Heart left ventricle (tissue), 16 donors: ENCODE results near the gene ACAP2. TPM values are rescaled to one million over a fixed set of nuclear protein-coding genes. Genes with fewer than 3 reads are reported as not detected.

Experiments used
- ATAC-seq, 4 donors: fragments of 200-7000 bp; cut with Tn5 transposase; one replicate each; pipeline ENCODE4 v1.9.1; 2020 to 2022; ENCODE audit warnings: moderate library complexity in 4 of 4, mild to moderate bottlenecking in 3 of 4, moderate number of reproducible peaks in 1 of 4
- DNase-seq, 5 donors: peaks; one replicate each; pipeline ENCODE4 v3.0.0-alpha.2; 2020
- H3K27ac ChIP-seq, 12 donors: fragments of 200-600 bp; sonication (generic) in 4 of 12; one replicate each; pipeline versions ENCODE4 v1.5.0 to v1.8.0; 2016 to 2022; ENCODE audit warnings: mild to moderate bottlenecking in 2 of 12
- H3K27me3 ChIP-seq, 9 donors: fragments of 200-600 bp; sonication (generic) in 2 of 9; one replicate each; pipeline versions ENCODE4 v1.5.1 to v1.8.0; 2016 to 2022; ENCODE audit warnings: mild to moderate bottlenecking in 3 of 9
- H3K36me3 ChIP-seq, 9 donors: fragments of 200-600 bp; sonication (generic) in 2 of 9; one replicate each; pipeline versions ENCODE4 v1.5.0 to v1.8.0; 2018 to 2022; ENCODE audit warnings: mild to moderate bottlenecking in 2 of 9
- H3K4me1 ChIP-seq, 12 donors: fragments of 200-600 bp; sonication (generic) in 4 of 12; one replicate each; pipeline versions ENCODE4 v1.5.0 to v1.8.0; 2016 to 2022; ENCODE audit warnings: mild to moderate bottlenecking in 3 of 12
- H3K4me3 ChIP-seq, 12 donors: fragments of 200-600 bp; sonication (generic) in 4 of 12; one replicate each; pipeline versions ENCODE4 v1.5.0 to v1.8.0; 2017 to 2022; ENCODE audit warnings: mild to moderate bottlenecking in 9 of 12, moderate library complexity in 4 of 12
- H3K9me3 ChIP-seq, 12 donors: fragments of 200-600 bp; sonication (generic) in 4 of 12; one replicate each; pipeline versions ENCODE4 v1.5.0 to v1.8.0; 2016 to 2022; ENCODE audit warnings: mild to moderate bottlenecking in 1 of 12
- CTCF ChIP-seq, 12 donors: fragments of 200-600 bp; sonication (generic) in 4 of 12; IDR thresholded peaks; one replicate each; pipeline versions ENCODE4 v1.5.0 to v1.8.0; 2018 to 2022; ENCODE audit warnings: antibody characterized with exemption in 12 of 12, mild to moderate bottlenecking in 5 of 12
- POLR2A ChIP-seq, 2 donors: fragments of 450-650 bp; IDR thresholded peaks; one replicate each; pipeline ENCODE4 v1.6.1; 2017; ENCODE audit warnings: antibody characterized with exemption in 2 of 2, mild to moderate bottlenecking in 2 of 2, moderate library complexity in 2 of 2
- WGBS, 4 donors: extraction: QIAGEN DNeasy Blood & Tissue Kit in 2 of 4; methylation state at CpG; one replicate each; pipeline versions ENCODE4 v1.1.5 to v1.1.7; 2013 to 2018; 5-methylcytosine and 5-hydroxymethylcytosine counted together
- intact Hi-C, 10 donors: fragments of 100-400 bp; cut with DNase I; formaldehyde crosslinking; loops; one replicate each; pipeline versions ENCODE4 v1.11.1 to v1.14.2; 2022
- polyA plus RNA-seq, 2 donors: library from polyadenylated mRNA; stranded (reverse); fragments of 200-250 nt; gene quantifications; one replicate each; pipeline ENCODE4 v1.2.3, GENCODE V29; 2013
- total RNA-seq, 9 donors: library from RNA; depleted of rRNA in 2 of 9; stranded (reverse); fragments of >200 nt in 2 of 9; fragmentation: NEBNext Ultra II Directional in 3 of 9; extraction: Animal tissue kit (Norgen Biotek cat#: 25700) in 3 of 9; gene quantifications; one replicate each; pipeline versions ENCODE4 v1.1.0 to v1.2.4, GENCODE V29; 2016 to 2023
- donor health status: ischemic (EF 13 %, LVEDD 7.1; RV severe dilation, severe dysfunction).
- donor health status: healthy with polysubstance abuse.
- donor health status: DM: no; HTN: yes; CAD: no.
- donor health status: DM: no; HTN: no; CAD: no.
- donor health status: ischemic (EF 25% LVEDD 6.9; RV normal size, moderate dysfunction).
- donor health status: ischemic (EF 25% LVEDD 5.7; RV mildly dilated, moderate dysfunction).
- donor health status: healthy.
- donor health status: DM: yes; HTN: yes; CAD: no.
- donor health status: ischemic (EF 35%, LVEDD 5.7; RV mildly dilated, moderate dysfunction).
- donor health status: nonischemic (EF 11% LVEDD 7.7; RV severe dilation, severe dysfunction).
- donor health status: DM: yes; HTN: yes; CAD: no.
- donor health status: PGD.
- donor health status: ischemic (EF 29% LVEDD 5.4; RV normal size, mild dysfunction).
- donor health status: nonischemic (EF 23%, LVEDD 6.1; RV moderate dilation, normal function).

The ACAP2 gene
- total and polyA plus RNA-seq, 11 donors, result 4.4 to 39.2 (median 15.4) TPM

GRCh38 chr3:195260280-195260905 is 182.4 kb downstream of the ACAP2 start:
- Histone ChIP-seq H3K27me3 (no peaks in the 10 kb centered on the region), H3K4me1 (peaks cover 0 to 37% (median 22%) of the 10 kb centered on the region in 12 donors), H3K4me3 (peak overlapping the region; percentile 30 to 78 (median 68)), H3K27ac (peak overlapping the region; percentile 45 to 97 (median 91)), H3K9me3 (no peaks in the 10 kb centered on the region), H3K36me3 (peaks cover 0 to 2% (median 0%) of the 10 kb centered on the region in 9 donors)
- 9 to 27% (median 11%) methylated on average over 7 to 41 of the region's 41 CpGs for WGBS, 4 donors
- DNase-seq, result peak in 3 of 5 donors; percentile 46 to 72 (median 71)
- peak; percentile 7 to 18 (median 10) for ATAC-seq
- TF ChIP-seq POLR2A (IDR thresholded peaks at IDR 0.05) (no peak), CTCF (IDR thresholded peaks at IDR 0.05) (peak in 4 of 12 donors; percentile 11 to 24 (median 18))
- intact Hi-C loops, result loop anchor here in 8 of 10 donors (2.0 to 10.0 kb wide), 8 partner anchors 153 to 578 kb away; partner anchors contain the start of gene FAM43A (in 2 of the 8)

- no peaks in the 10 kb centered on the region for H3K27me3 ChIP-seq
- intact Hi-C loops, result loop anchor here (2.0 to 10.0 kb wide), 22 partner anchors 75 to 587 kb away; partner anchors contain the start of genes FAM43A (in 2 of the 10) and LSG1 (in 1 of the 10)
- H3K27ac ChIP-seq, result peak overlapping the region; percentile 80 to 97 (median 91)
- DNase-seq, result peak; percentile 91 to 94 (median 93)
- H3K4me3 ChIP-seq, result peak overlapping the region; percentile 21 to 78 (median 68)
- ATAC-seq, result peak; percentile 70 to 90 (median 88)
- H3K9me3 ChIP-seq, result no peaks in the 10 kb centered on the region
- no peaks in the 10 kb centered on the region for H3K36me3 ChIP-seq
- peaks cover 0 to 37% (median 22%) of the 10 kb centered on the region in 12 donors for H3K4me1 ChIP-seq
- peak in 1 of 2 donors; percentile 55 for TF ChIP-seq POLR2A (IDR thresholded peaks at IDR 0.05)
- peak in 11 of 12 donors; percentile 15 to 99 (median 81) for TF ChIP-seq CTCF (IDR thresholded peaks at IDR 0.05)
- 3 to 8% (median 4%) methylated on average over 19 to 82 of the region's 82 CpGs for whole genome bisulfite sequencing, 4 donors
These were observed 183.1 kb downstream of the ACAP2 start for GRCh38 chr3:195259475-195260279.

GRCh38 chr3:195259154-195259474 is 183.7 kb downstream of the ACAP2 start:
- ATAC-seq (no peak), DNase-seq (no peak)
- no peaks in the 10 kb centered on the region for H3K36me3 ChIP-seq
- no peak for TF ChIP-seq POLR2A (IDR thresholded peaks at IDR 0.05)
- no peak for TF ChIP-seq CTCF (IDR thresholded peaks at IDR 0.05)
- WGBS, 4 donors, result 53 to 66% (median 58%) methylated on average over 6 to 7 of the region's 7 CpGs
- no peaks in the 10 kb centered on the region for H3K27me3 ChIP-seq
- intact Hi-C loops, result loop anchor here in 9 of 10 donors (2.0 to 10.0 kb wide), 16 partner anchors 74 to 586 kb away; partner anchors contain the start of gene LSG1 (in 1 of the 9)
- peak overlapping the region; percentile 80 to 97 (median 91) for H3K27ac ChIP-seq
- H3K9me3 ChIP-seq, result no peaks in the 10 kb centered on the region
- H3K4me1 ChIP-seq, result peaks cover 0 to 37% (median 22%) of the 10 kb centered on the region in 12 donors
- peak overlapping the region in 9 of 12 donors; percentile 62 to 78 (median 73) for H3K4me3 ChIP-seq
